A673 (cell line): ENCODE data around the gene DESI2. TPM values are rescaled to one million over a fixed set of nuclear protein-coding genes. Genes with fewer than 3 reads are reported as not detected.

Experiments
- Bru-seq: library from RNA; stranded (reverse); fragments of 400-500 nt; gene quantifications from one replicate; lab custom pipeline; 2021; lab: Mats Ljungman, UMichigan
- BruChase-seq, 2 experiments: library from RNA; stranded (reverse); fragments of 400-500 nt; gene quantifications; one replicate each; lab custom pipeline; 2021; lab: Mats Ljungman, UMichigan
- BruUV-seq: library from RNA; stranded (reverse); fragments of 400-500 nt; replicated peaks from 2 replicates; lab custom pipeline; 2021; lab: Mats Ljungman, UMichigan
- CTCF ChIA-PET: fragments of 300-600 bp; sonication (Branson Sonifier 250); formaldehyde crosslinking; loops from one replicate; lab custom pipeline; 2022; ENCODE audit warnings: antibody characterized with exemption; lab: Charles Lee
- POLR2A ChIA-PET: fragments of 300-600 bp; sonication (Branson Sonifier 250); formaldehyde crosslinking; loops from one replicate; lab custom pipeline; 2022; ENCODE audit warnings: antibody characterized with exemption; ENCODE audit not compliant: low non-redundant PET; lab: Charles Lee
- DNase-seq: peaks from one replicate; pipeline ENCODE4 v3.0.0-alpha.2; 2015; ENCODE audit warnings: low spot score
- H3K27ac ChIP-seq: fragments of 200-600 bp; sonication (generic); 2 replicates; pipeline ENCODE4 v1.5.1; 2016; ENCODE audit warnings: mixed run types, low read depth, mild to moderate bottlenecking, mixed read lengths, antibody characterized with exemption, low read length; ENCODE audit not compliant: poor library complexity, severe bottlenecking
- H3K27me3 ChIP-seq: fragments of 200-600 bp; sonication (generic); replicated peaks from 2 replicates; pipeline ENCODE4 v1.6.1; 2017; ENCODE audit warnings: mixed run types, low read depth, mild to moderate bottlenecking, mixed read lengths, antibody characterized with exemption, low read length; ENCODE audit not compliant: insufficient read depth, poor library complexity
- H3K36me3 ChIP-seq: fragments of 200-600 bp; sonication (generic); 2 replicates; pipeline ENCODE4 v1.6.1; 2016; ENCODE audit warnings: mixed run types, mild to moderate bottlenecking, mixed read lengths, antibody characterized with exemption, low read length; ENCODE audit not compliant: insufficient read depth, poor library complexity, severe bottlenecking
- H3K4me1 ChIP-seq: fragments of 200-600 bp; sonication (generic); 2 replicates; pipeline ENCODE4 v1.6.1; 2017; ENCODE audit warnings: mixed run types, mild to moderate bottlenecking, mixed read lengths, antibody characterized with exemption, low read length; ENCODE audit not compliant: insufficient read depth, poor library complexity, severe bottlenecking
- H3K4me3 ChIP-seq: fragments of 200-600 bp; sonication (generic); 2 replicates; pipeline ENCODE4 v1.5.1; 2016; ENCODE audit warnings: low read depth, mixed run types, mild to moderate bottlenecking, mixed read lengths, low read length; ENCODE audit not compliant: poor library complexity, severe bottlenecking
- H3K9me3 ChIP-seq: fragments of 200-600 bp; sonication (generic); 2 replicates; pipeline ENCODE4 v1.6.1; 2016; ENCODE audit warnings: mixed run types, low read depth, mild to moderate bottlenecking, mixed read lengths, antibody characterized with exemption, low read length; ENCODE audit not compliant: poor library complexity, severe bottlenecking
- CTCF ChIP-seq: fragments of 300-800, 200-600 bp; sonication (generic); conservative IDR thresholded peaks from 2 replicates; pipeline ENCODE4 v1.5.1; 2017; ENCODE audit warnings: low read depth, mild to moderate bottlenecking, antibody characterized with exemption, low read length, moderate library complexity, mixed read lengths
- EZH2 ChIP-seq: fragments of 200-600 bp; sonication (generic); IDR thresholded peaks from 2 replicates; pipeline ENCODE4 v1.6.1; 2017; ENCODE audit warnings: borderline replicate concordance, low read depth, mild to moderate bottlenecking, mixed read lengths, antibody characterized with exemption, low read length; ENCODE audit not compliant: poor library complexity, severe bottlenecking
- intact Hi-C: fragments of 100-400 bp; cut with micrococcal nuclease; formaldehyde crosslinking; loops from one replicate; pipeline ENCODE4 v1.10.0; 2022; ENCODE audit not compliant: unreplicated experiment
- long read RNA-seq: library from polyadenylated mRNA; stranded (forward); transcript quantifications from one replicate; pipeline ENCODE4 v2.0.0, GENCODE V29; 2022
- total RNA-seq: library from RNA; stranded (reverse); gene quantifications from 2 replicates; pipeline ENCODE4 v1.2.3, GENCODE V29; 2021

The DESI2 gene
- 40.7 and 47.7 TPM in 2 replicates for total RNA-seq
- Bru-seq, nascent RNA, result percentile 82 among the genes with signal in this experiment
- percentile 83 among the genes with signal in this experiment for BruChase-seq, experiment 1, labeled RNA remaining after a 2-hour chase
- BruChase-seq, experiment 2, labeled RNA remaining after a 6-hour chase, result percentile 89 among the genes with signal in this experiment
- long read RNA-seq, full-length matches to known transcripts, result 64 of 96 reads
- long read RNA-seq, partial matches to known transcripts, result 6 of 96 reads
- long read RNA-seq, other reads (novel, unspliced or antisense), result 26 of 96 reads

GRCh38 chr1:244652623-244653438, at the start of gene DESI2:
Gene DESI2 (plus strand): TSS chr1:244653126. CDS start chr1:244653314, 188 bp downstream.
- H3K27ac ChIP-seq, result peak within 1 kb of the TSS; percentile 94

GRCh38 chr1:244603498-244603897, 49.4 kb upstream of the DESI2 start:
- ChIA-PET POLR2A (interaction anchor here (0.6 to 1.0 kb wide), 4 partner anchors 23 to 231 kb away, joined by 3 to 5 read pairs (median 4); no protein-coding TSS in a partner anchor), CTCF (interaction anchor here (0.6 to 3.0 kb wide), 6 partner anchors 186 to 537 kb away, joined by 3 to 26 read pairs (median 4); no protein-coding TSS in a partner anchor)
- intact Hi-C loops, result loop anchor here (1.0 to 2.0 kb wide), 3 partner anchors 27 to 439 kb away; no protein-coding TSS in a partner anchor
- peak; percentile 44 for DNase-seq
- Histone ChIP-seq H3K27ac (no peak overlapping the region), H3K36me3 (no peaks in the 10 kb centered on the region), H3K4me1 (no peaks in the 10 kb centered on the region), H3K9me3 (no peaks in the 10 kb centered on the region), H3K4me3 (no peak overlapping the region), H3K27me3 (no peaks in the 10 kb centered on the region)
- BruUV-seq, result no TSS peak
- TF ChIP-seq EZH2, result no peak
- TF ChIP-seq CTCF, result peak; percentile 83

More at GRCh38 chr1:244652623-244653438, at the start of gene DESI2:
- peaks cover 17% of the 10 kb centered on the region for H3K4me1 ChIP-seq
- POLR2A ChIA-PET, result no interaction called here
- intact Hi-C loops, result loop anchor here (1.0 to 10.0 kb wide), 2 partner anchors 201 to 322 kb away; no protein-coding TSS in a partner anchor
- H3K4me3 ChIP-seq, result peak within 1 kb of the TSS; percentile 91
- CTCF ChIA-PET, result interaction anchor here (0.5 to 0.6 kb wide), 2 partner anchors 45 to 386 kb away, joined by 3 to 9 read pairs; no protein-coding TSS in a partner anchor
- H3K9me3 ChIP-seq, result no peaks in the 10 kb centered on the region
- H3K27me3 ChIP-seq, result no peaks in the 10 kb centered on the region
- peak; percentile 99 for DNase-seq
- TF ChIP-seq CTCF (peak; percentile 54), EZH2 (no peak)
- H3K36me3 ChIP-seq, result peaks cover 8% of the 10 kb centered on the region
- no TSS peak for BruUV-seq

- Histone ChIP-seq H3K4me3 (no peak overlapping the region), H3K36me3 (no peaks in the 10 kb centered on the region), H3K4me1 (no peaks in the 10 kb centered on the region), H3K27me3 (no peaks in the 10 kb centered on the region), H3K9me3 (no peaks in the 10 kb centered on the region), H3K27ac (no peak overlapping the region)
- TF ChIP-seq CTCF (no peak), EZH2 (no peak)
- BruUV-seq, result no TSS peak
- intact Hi-C loops, result no loop called here
- no peak for DNase-seq
- CTCF ChIA-PET, result interaction anchor here (1.1 to 3.0 kb wide), 2 partner anchors 189 to 191 kb away, joined by 4 to 26 read pairs; no protein-coding TSS in a partner anchor
- POLR2A ChIA-PET, result no interaction called here
Observed at GRCh38 chr1:244605835-244606370, 47.0 kb upstream of the DESI2 start.
